H9 (cell line): ENCODE data around the gene ADAMTSL5. TPM values are rescaled to one million over a fixed set of nuclear protein-coding genes. Genes with fewer than 3 reads are reported as not detected.

Experiments
- DNase-seq: peaks from one replicate; pipeline ENCODE4 v3.0.0-alpha.2; 2017
- H2AFZ ChIP-seq: one replicate; pipeline ENCODE4 v1.6.1; 2013; ENCODE audit warnings: mild to moderate bottlenecking, low read length, control low read depth, moderate library complexity
- H2AK5ac ChIP-seq: 2 replicates; pipeline ENCODE4 v1.6.1; 2013; ENCODE audit warnings: low read length, control low read depth, mixed read lengths; ENCODE audit not compliant: insufficient read length
- H2BK120ac ChIP-seq: one replicate; pipeline ENCODE4 v1.6.1; 2013; ENCODE audit warnings: low read depth, mild to moderate bottlenecking, low read length, control low read depth, inconsistent platforms; ENCODE audit not compliant: poor library complexity, severe bottlenecking
- H2BK12ac ChIP-seq: 2 replicates; pipeline ENCODE4 v1.6.1; 2013; ENCODE audit warnings: low read length, control low read depth, mixed read lengths, low read depth; ENCODE audit not compliant: insufficient read length
- H2BK15ac ChIP-seq: 2 replicates; pipeline ENCODE4 v1.6.1; 2013; ENCODE audit warnings: low read depth, low read length, control low read depth
- H2BK20ac ChIP-seq: one replicate; pipeline ENCODE4 v1.6.1; 2013; ENCODE audit warnings: low read depth, mild to moderate bottlenecking, low read length, control low read depth, inconsistent platforms; ENCODE audit not compliant: poor library complexity, severe bottlenecking
- H2BK5ac ChIP-seq: 2 replicates; pipeline ENCODE4 v1.6.1; 2013; ENCODE audit warnings: low read length, control low read depth, mixed read lengths; ENCODE audit not compliant: insufficient read length
- H3K14ac ChIP-seq: 2 replicates; pipeline ENCODE4 v1.6.1; 2013; ENCODE audit warnings: low read length, control low read depth; ENCODE audit not compliant: insufficient read depth
- H3K18ac ChIP-seq: 2 replicates; pipeline ENCODE4 v1.6.1; 2013; ENCODE audit warnings: low read depth, mild to moderate bottlenecking, mixed read lengths, low read length, control low read depth; ENCODE audit not compliant: insufficient read length
- H3K23ac ChIP-seq: 2 replicates; pipeline ENCODE4 v1.6.1; 2013; ENCODE audit warnings: low read length, control low read depth, mixed read lengths, low read depth; ENCODE audit not compliant: insufficient read length
- H3K23me2 ChIP-seq: 2 replicates; pipeline ENCODE4 v1.6.1; 2013; ENCODE audit warnings: low read depth, mild to moderate bottlenecking, mixed read lengths, low read length, control low read depth; ENCODE audit not compliant: insufficient read length, poor library complexity, severe bottlenecking
- H3K27ac ChIP-seq: 2 replicates; pipeline ENCODE4 v1.5.1; 2013; ENCODE audit warnings: low read length, control low read depth, mixed read lengths, low read depth; ENCODE audit not compliant: insufficient read length
- H3K27me3 ChIP-seq: 2 replicates; pipeline ENCODE4 v1.6.1; 2013; ENCODE audit warnings: low read length, control low read depth, inconsistent platforms; ENCODE audit not compliant: insufficient read depth
- H3K4ac ChIP-seq: 2 replicates; pipeline ENCODE4 v1.6.1; 2013; ENCODE audit warnings: low read depth, mild to moderate bottlenecking, control low read depth, inconsistent platforms, low read length, moderate library complexity
- H3K4me1 ChIP-seq: 2 replicates; pipeline ENCODE4 v1.6.1; 2013; ENCODE audit warnings: low read length, control low read depth, inconsistent platforms; ENCODE audit not compliant: insufficient read depth
- H3K4me2 ChIP-seq: 2 replicates; pipeline ENCODE4 v1.6.1; 2013; ENCODE audit warnings: low read length, control low read depth, mixed read lengths; ENCODE audit not compliant: insufficient read length, insufficient read depth
- H3K56ac ChIP-seq: 2 replicates; pipeline ENCODE4 v1.6.1; 2013; ENCODE audit warnings: low read depth, mild to moderate bottlenecking, mixed read lengths, low read length, control low read depth; ENCODE audit not compliant: insufficient read length
- H3K79me1 ChIP-seq: 2 replicates; pipeline ENCODE4 v1.6.1; 2013; ENCODE audit warnings: low read depth, mild to moderate bottlenecking, moderate library complexity, low read length, control low read depth, inconsistent platforms; ENCODE audit not compliant: insufficient read depth, poor library complexity, severe bottlenecking
- H3K79me2 ChIP-seq: 2 replicates; pipeline ENCODE4 v1.6.1; 2013; ENCODE audit warnings: low read length, control low read depth, inconsistent platforms; ENCODE audit not compliant: insufficient read depth
- H3K9ac ChIP-seq: 2 replicates; pipeline ENCODE4 v1.6.1; 2013; ENCODE audit warnings: low read length, control low read depth, mixed read lengths; ENCODE audit not compliant: insufficient read length; ENCODE audit errors: extremely low read depth
- H3K9me3 ChIP-seq: one replicate; pipeline ENCODE4 v1.6.1; 2013; ENCODE audit warnings: low read depth, low read length, inconsistent platforms; ENCODE audit not compliant: control insufficient read depth
- H3T11ph ChIP-seq: one replicate; pipeline ENCODE4 v1.6.1; 2013; ENCODE audit warnings: mild to moderate bottlenecking, low read length, control low read depth, inconsistent platforms
- H4K20me1 ChIP-seq: one replicate; pipeline ENCODE4 v1.6.1; 2013; ENCODE audit not compliant: control insufficient read depth, insufficient read length, insufficient read depth
- H4K5ac ChIP-seq: 2 replicates; pipeline ENCODE4 v1.6.1; 2013; ENCODE audit warnings: low read depth, mild to moderate bottlenecking, mixed read lengths, low read length, control low read depth; ENCODE audit not compliant: insufficient read length
- H4K8ac ChIP-seq: replicated peaks from 2 replicates; pipeline ENCODE4 v1.6.1; 2013; ENCODE audit warnings: low read length, control low read depth, mixed read lengths, low read depth; ENCODE audit not compliant: insufficient read length
- H4K91ac ChIP-seq: 2 replicates; pipeline ENCODE4 v1.6.1; 2013; ENCODE audit warnings: low read depth, mild to moderate bottlenecking, moderate library complexity, mixed read lengths, low read length, control low read depth; ENCODE audit not compliant: insufficient read length
- H3K27ac Mint-ChIP-seq, 3 experiments: 2 replicates in 2 of 3; 3 replicates in 1 of 3; pipeline ENCODE4 v1.8.0; 2020 to 2021; ENCODE audit warnings: mixed read lengths in 3 of 3, mild to moderate bottlenecking in 1 of 3, moderate library complexity in 1 of 3
- H3K27me3 Mint-ChIP-seq: 2 replicates; pipeline ENCODE4 v1.8.0; 2021; ENCODE audit warnings: low read depth, mild to moderate bottlenecking, moderate library complexity, mixed read lengths
- H3K36me3 Mint-ChIP-seq, 3 experiments: 2 replicates in 2 of 3; 3 replicates in 1 of 3; pipeline ENCODE4 v1.8.0; 2020 to 2021; ENCODE audit warnings: low read depth in 3 of 3, mixed read lengths in 3 of 3; ENCODE audit not compliant: insufficient read depth in 1 of 3
- H3K4me1 Mint-ChIP-seq, 2 experiments: 2 replicates each; pipeline ENCODE4 v1.8.0; 2020; ENCODE audit warnings: mixed read lengths in 2 of 2
- H3K4me3 Mint-ChIP-seq, 2 experiments: 2 replicates in 1 of 2; 3 replicates in 1 of 2; pipeline ENCODE4 v1.8.0; 2020 to 2021; ENCODE audit warnings: mild to moderate bottlenecking in 2 of 2, mixed read lengths in 2 of 2, moderate library complexity in 1 of 2
- H3K9me3 Mint-ChIP-seq, 2 experiments: 2 replicates in 1 of 2; 3 replicates in 1 of 2; pipeline ENCODE4 v1.8.0; 2020; ENCODE audit warnings: mild to moderate bottlenecking in 2 of 2, mixed read lengths in 2 of 2, moderate library complexity in 1 of 2
- CTCF ChIP-seq: fragments of 200-600 bp; sonication (generic); conservative IDR thresholded peaks from 3 replicates; pipeline ENCODE4 v1.8.0; 2021; ENCODE audit warnings: antibody characterized with exemption, mild to moderate bottlenecking
- WGBS: extraction: QIAGEN DNeasy Blood & Tissue Kit; methylation state at CpG from one replicate; pipeline ENCODE4 v1.1.7; 2013; ENCODE audit warnings: missing lambda C conversion rate, low lambda C conversion rate, mixed read lengths; ENCODE audit not compliant: insufficient read length; ENCODE audit errors: extremely low coverage; 5-methylcytosine and 5-hydroxymethylcytosine counted together
- total RNA-seq: library from RNA; stranded (reverse); gene quantifications from 2 replicates; pipeline ENCODE4 v1.2.1, GENCODE V29; 2021

Gene ADAMTSL5
- total RNA-seq, 1 experiment from 2014 or later = 1.5 TPM

GRCh38 chr19:1514295-1514661 is 1.5 kb upstream of the ADAMTSL5 start:
- DNase-seq = no peak
- no peaks in the 10 kb centered on the region for H3K4me1 ChIP-seq
- peaks cover 77% of the 10 kb centered on the region for H3K27me3 Mint-ChIP-seq
- no peaks in the 10 kb centered on the region for H3K79me2 ChIP-seq
- H4K91ac ChIP-seq = no peak overlapping the region
- no peak overlapping the region for H4K8ac ChIP-seq
- no peak overlapping the region for H2BK12ac ChIP-seq
- H4K20me1 ChIP-seq = no peaks in the 10 kb centered on the region
- no peak overlapping the region for H4K5ac ChIP-seq
- H2BK20ac ChIP-seq = no peak overlapping the region
- H2AFZ ChIP-seq = no peak overlapping the region
- H3T11ph ChIP-seq = no peak overlapping the region
- no peak overlapping the region for H3K4me3 Mint-ChIP-seq
- peaks cover 0 to 8% of the 10 kb centered on the region in 2 experiments; a peak in 1 of 5 replicates for H3K9me3 Mint-ChIP-seq
- no peaks in the 10 kb centered on the region for H3K27me3 ChIP-seq
- H3K4me1 Mint-ChIP-seq = peaks cover 12 to 14% of the 10 kb centered on the region in 2 experiments
- H3K27ac Mint-ChIP-seq = no peak overlapping the region
- H2AK5ac ChIP-seq = no peak overlapping the region
- no peak overlapping the region for H2BK120ac ChIP-seq
- H3K4ac ChIP-seq = no peak overlapping the region
- H3K27ac ChIP-seq = no peak overlapping the region
- no peaks in the 10 kb centered on the region for H3K79me1 ChIP-seq
- H2BK5ac ChIP-seq = no peak overlapping the region
- no peak overlapping the region for H2BK15ac ChIP-seq
- H3K9me3 ChIP-seq = no peaks in the 10 kb centered on the region
- no peak overlapping the region for H3K56ac ChIP-seq
- no peak for TF ChIP-seq CTCF
- no peak overlapping the region for H3K14ac ChIP-seq
- H3K9ac ChIP-seq = no peak overlapping the region
- WGBS = no CpG with 5 or more reads among the region's 10 CpGs
- H3K4me2 ChIP-seq = no peak overlapping the region
- no peaks in the 10 kb centered on the region for H3K36me3 Mint-ChIP-seq
- H3K23ac ChIP-seq = no peak overlapping the region
- no peak overlapping the region for H3K18ac ChIP-seq
- H3K23me2 ChIP-seq = no peaks in the 10 kb centered on the region
